H9 (cell line): Measurements from ENCODE around the gene GHRL. TPM values are rescaled to one million over a fixed set of nuclear protein-coding genes. Genes with fewer than 3 reads are reported as not detected.

Experiments used
- DNase-seq: peaks from one replicate; pipeline ENCODE4 v3.0.0-alpha.2; 2017
- H2AFZ ChIP-seq: one replicate; pipeline ENCODE4 v1.6.1; 2013; ENCODE audit warnings: mild to moderate bottlenecking, low read length, control low read depth, moderate library complexity
- H2AK5ac ChIP-seq: 2 replicates; pipeline ENCODE4 v1.6.1; 2013; ENCODE audit warnings: low read length, control low read depth, mixed read lengths; ENCODE audit not compliant: insufficient read length
- H2BK120ac ChIP-seq: one replicate; pipeline ENCODE4 v1.6.1; 2013; ENCODE audit warnings: low read depth, mild to moderate bottlenecking, low read length, control low read depth, inconsistent platforms; ENCODE audit not compliant: poor library complexity, severe bottlenecking
- H2BK12ac ChIP-seq: 2 replicates; pipeline ENCODE4 v1.6.1; 2013; ENCODE audit warnings: low read length, control low read depth, mixed read lengths, low read depth; ENCODE audit not compliant: insufficient read length
- H2BK15ac ChIP-seq: 2 replicates; pipeline ENCODE4 v1.6.1; 2013; ENCODE audit warnings: low read depth, low read length, control low read depth
- H2BK20ac ChIP-seq: one replicate; pipeline ENCODE4 v1.6.1; 2013; ENCODE audit warnings: low read depth, mild to moderate bottlenecking, low read length, control low read depth, inconsistent platforms; ENCODE audit not compliant: poor library complexity, severe bottlenecking
- H2BK5ac ChIP-seq: 2 replicates; pipeline ENCODE4 v1.6.1; 2013; ENCODE audit warnings: low read length, control low read depth, mixed read lengths; ENCODE audit not compliant: insufficient read length
- H3K14ac ChIP-seq: 2 replicates; pipeline ENCODE4 v1.6.1; 2013; ENCODE audit warnings: low read length, control low read depth; ENCODE audit not compliant: insufficient read depth
- H3K18ac ChIP-seq: 2 replicates; pipeline ENCODE4 v1.6.1; 2013; ENCODE audit warnings: low read depth, mild to moderate bottlenecking, mixed read lengths, low read length, control low read depth; ENCODE audit not compliant: insufficient read length
- H3K23ac ChIP-seq: 2 replicates; pipeline ENCODE4 v1.6.1; 2013; ENCODE audit warnings: low read length, control low read depth, mixed read lengths, low read depth; ENCODE audit not compliant: insufficient read length
- H3K23me2 ChIP-seq: 2 replicates; pipeline ENCODE4 v1.6.1; 2013; ENCODE audit warnings: low read depth, mild to moderate bottlenecking, mixed read lengths, low read length, control low read depth; ENCODE audit not compliant: insufficient read length, poor library complexity, severe bottlenecking
- H3K27ac ChIP-seq: 2 replicates; pipeline ENCODE4 v1.5.1; 2013; ENCODE audit warnings: low read length, control low read depth, mixed read lengths, low read depth; ENCODE audit not compliant: insufficient read length
- H3K27me3 ChIP-seq: 2 replicates; pipeline ENCODE4 v1.6.1; 2013; ENCODE audit warnings: low read length, control low read depth, inconsistent platforms; ENCODE audit not compliant: insufficient read depth
- H3K4ac ChIP-seq: 2 replicates; pipeline ENCODE4 v1.6.1; 2013; ENCODE audit warnings: low read depth, mild to moderate bottlenecking, control low read depth, inconsistent platforms, low read length, moderate library complexity
- H3K4me1 ChIP-seq: 2 replicates; pipeline ENCODE4 v1.6.1; 2013; ENCODE audit warnings: low read length, control low read depth, inconsistent platforms; ENCODE audit not compliant: insufficient read depth
- H3K4me2 ChIP-seq: 2 replicates; pipeline ENCODE4 v1.6.1; 2013; ENCODE audit warnings: low read length, control low read depth, mixed read lengths; ENCODE audit not compliant: insufficient read length, insufficient read depth
- H3K56ac ChIP-seq: 2 replicates; pipeline ENCODE4 v1.6.1; 2013; ENCODE audit warnings: low read depth, mild to moderate bottlenecking, mixed read lengths, low read length, control low read depth; ENCODE audit not compliant: insufficient read length
- H3K79me1 ChIP-seq: 2 replicates; pipeline ENCODE4 v1.6.1; 2013; ENCODE audit warnings: low read depth, mild to moderate bottlenecking, moderate library complexity, low read length, control low read depth, inconsistent platforms; ENCODE audit not compliant: insufficient read depth, poor library complexity, severe bottlenecking
- H3K79me2 ChIP-seq: 2 replicates; pipeline ENCODE4 v1.6.1; 2013; ENCODE audit warnings: low read length, control low read depth, inconsistent platforms; ENCODE audit not compliant: insufficient read depth
- H3K9ac ChIP-seq: 2 replicates; pipeline ENCODE4 v1.6.1; 2013; ENCODE audit warnings: low read length, control low read depth, mixed read lengths; ENCODE audit not compliant: insufficient read length; ENCODE audit errors: extremely low read depth
- H3K9me3 ChIP-seq: one replicate; pipeline ENCODE4 v1.6.1; 2013; ENCODE audit warnings: low read depth, low read length, inconsistent platforms; ENCODE audit not compliant: control insufficient read depth
- H3T11ph ChIP-seq: one replicate; pipeline ENCODE4 v1.6.1; 2013; ENCODE audit warnings: mild to moderate bottlenecking, low read length, control low read depth, inconsistent platforms
- H4K20me1 ChIP-seq: one replicate; pipeline ENCODE4 v1.6.1; 2013; ENCODE audit not compliant: control insufficient read depth, insufficient read length, insufficient read depth
- H4K5ac ChIP-seq: 2 replicates; pipeline ENCODE4 v1.6.1; 2013; ENCODE audit warnings: low read depth, mild to moderate bottlenecking, mixed read lengths, low read length, control low read depth; ENCODE audit not compliant: insufficient read length
- H4K8ac ChIP-seq: replicated peaks from 2 replicates; pipeline ENCODE4 v1.6.1; 2013; ENCODE audit warnings: low read length, control low read depth, mixed read lengths, low read depth; ENCODE audit not compliant: insufficient read length
- H4K91ac ChIP-seq: 2 replicates; pipeline ENCODE4 v1.6.1; 2013; ENCODE audit warnings: low read depth, mild to moderate bottlenecking, moderate library complexity, mixed read lengths, low read length, control low read depth; ENCODE audit not compliant: insufficient read length
- H3K27ac Mint-ChIP-seq, 3 experiments: 2 replicates in 2 of 3; 3 replicates in 1 of 3; pipeline ENCODE4 v1.8.0; 2020 to 2021; ENCODE audit warnings: mixed read lengths in 3 of 3, mild to moderate bottlenecking in 1 of 3, moderate library complexity in 1 of 3
- H3K27me3 Mint-ChIP-seq: 2 replicates; pipeline ENCODE4 v1.8.0; 2021; ENCODE audit warnings: low read depth, mild to moderate bottlenecking, moderate library complexity, mixed read lengths
- H3K36me3 Mint-ChIP-seq, 3 experiments: 2 replicates in 2 of 3; 3 replicates in 1 of 3; pipeline ENCODE4 v1.8.0; 2020 to 2021; ENCODE audit warnings: low read depth in 3 of 3, mixed read lengths in 3 of 3; ENCODE audit not compliant: insufficient read depth in 1 of 3
- H3K4me1 Mint-ChIP-seq, 2 experiments: 2 replicates each; pipeline ENCODE4 v1.8.0; 2020; ENCODE audit warnings: mixed read lengths in 2 of 2
- H3K4me3 Mint-ChIP-seq, 2 experiments: 2 replicates in 1 of 2; 3 replicates in 1 of 2; pipeline ENCODE4 v1.8.0; 2020 to 2021; ENCODE audit warnings: mild to moderate bottlenecking in 2 of 2, mixed read lengths in 2 of 2, moderate library complexity in 1 of 2
- H3K9me3 Mint-ChIP-seq, 2 experiments: 2 replicates in 1 of 2; 3 replicates in 1 of 2; pipeline ENCODE4 v1.8.0; 2020; ENCODE audit warnings: mild to moderate bottlenecking in 2 of 2, mixed read lengths in 2 of 2, moderate library complexity in 1 of 2
- CTCF ChIP-seq: fragments of 200-600 bp; sonication (generic); conservative IDR thresholded peaks from 3 replicates; pipeline ENCODE4 v1.8.0; 2021; ENCODE audit warnings: antibody characterized with exemption, mild to moderate bottlenecking
- WGBS: extraction: QIAGEN DNeasy Blood & Tissue Kit; methylation state at CpG from one replicate; pipeline ENCODE4 v1.1.7; 2013; ENCODE audit warnings: missing lambda C conversion rate, low lambda C conversion rate, mixed read lengths; ENCODE audit not compliant: insufficient read length; ENCODE audit errors: extremely low coverage; 5-methylcytosine and 5-hydroxymethylcytosine counted together
- total RNA-seq: library from RNA; stranded (reverse); gene quantifications from 2 replicates; pipeline ENCODE4 v1.2.1, GENCODE V29; 2021

Gene GHRL
- total RNA-seq, 1 experiment from 2014 or later: 1.3 TPM

- Histone ChIP-seq H3K18ac (no peak overlapping the region), H4K8ac (no peak overlapping the region), H2BK12ac (no peak overlapping the region), H3K79me2 (peaks cover 2% of the 10 kb centered on the region; the same call in 1 of the 2 replicates), H3K9me3 (no peaks in the 10 kb centered on the region), H4K91ac (no peak overlapping the region), H3K4me2 (no peak overlapping the region), H3K14ac (no peak overlapping the region), H3K9ac (no peak overlapping the region), H3K56ac (no peak overlapping the region), H3K27ac (no peak overlapping the region), H3K23ac (no peak overlapping the region), H3K27me3 (no peaks in the 10 kb centered on the region), H3K23me2 (no peaks in the 10 kb centered on the region), H3K4me1 (no peaks in the 10 kb centered on the region), H2AFZ (no peak overlapping the region), H2AK5ac (no peak overlapping the region), H4K20me1 (no peaks in the 10 kb centered on the region), H2BK5ac (no peak overlapping the region), H2BK120ac (no peak overlapping the region), H2BK15ac (no peak overlapping the region), H4K5ac (no peak overlapping the region), H3K4ac (no peak overlapping the region), H3T11ph (no peak overlapping the region), H2BK20ac (no peak overlapping the region), H3K79me1 (peaks cover 4% of the 10 kb centered on the region)
- H3K27ac Mint-ChIP-seq: no peak overlapping the region
- H3K27me3 Mint-ChIP-seq: no peaks in the 10 kb centered on the region
- no CpG with 5 or more reads among the region's 5 CpGs for WGBS
- H3K9me3 Mint-ChIP-seq: no peaks in the 10 kb centered on the region
- no peak for DNase-seq
- H3K36me3 Mint-ChIP-seq: peaks cover 12 to 55% (median 42%) of the 10 kb centered on the region in 3 experiments; a peak in 6 of 7 replicates
- TF ChIP-seq CTCF: peak; percentile 52
- H3K4me1 Mint-ChIP-seq: peaks cover 0 to 1% of the 10 kb centered on the region in 2 experiments; a peak in 1 of 4 replicates
- H3K4me3 Mint-ChIP-seq: no peak overlapping the region
These were observed 12.6 kb downstream of the GHRL start for GRCh38 chr3:10280177-10280529.
